Neuronal stem cell (in vitro differentiated cells): ENCODE results near the gene CCND3.

ENCODE experiments used
- DNase-seq: peaks from one replicate; pipeline ENCODE4 v3.0.0-alpha.2; 2013; ENCODE audit warnings: low spot score
- H2AFZ ChIP-seq: one replicate; pipeline ENCODE4 v1.6.1; 2013; ENCODE audit warnings: mild to moderate bottlenecking, low read length, inconsistent platforms
- H2AK5ac ChIP-seq: 2 replicates; pipeline ENCODE4 v1.6.1; 2013; ENCODE audit warnings: low read depth, mild to moderate bottlenecking, inconsistent platforms, low read length, moderate library complexity, mixed read lengths
- H2BK120ac ChIP-seq: 2 replicates; pipeline ENCODE4 v1.6.1; 2013; ENCODE audit warnings: low read depth, mild to moderate bottlenecking, inconsistent platforms, low read length, moderate library complexity, mixed read lengths
- H2BK12ac ChIP-seq: one replicate; pipeline ENCODE4 v1.6.1; 2013; ENCODE audit warnings: low read length, inconsistent platforms
- H2BK15ac ChIP-seq: 2 replicates; pipeline ENCODE4 v1.6.1; 2013; ENCODE audit warnings: mild to moderate bottlenecking, low read length, inconsistent platforms, mixed read lengths
- H2BK5ac ChIP-seq: one replicate; pipeline ENCODE4 v1.6.1; 2013; ENCODE audit warnings: inconsistent platforms, mild to moderate bottlenecking, low read length, moderate library complexity
- H3K14ac ChIP-seq: one replicate; pipeline ENCODE4 v1.6.1; 2013; ENCODE audit warnings: low read length, inconsistent platforms
- H3K18ac ChIP-seq: 2 replicates; pipeline ENCODE4 v1.6.1; 2013; ENCODE audit warnings: low read length, inconsistent platforms
- H3K23ac ChIP-seq: 2 replicates; pipeline ENCODE4 v1.6.1; 2013; ENCODE audit warnings: low read depth, mild to moderate bottlenecking, mixed read lengths, low read length, inconsistent platforms; ENCODE audit not compliant: poor library complexity
- H3K27ac ChIP-seq: replicated peaks from 3 replicates; pipeline ENCODE4 v1.5.1; 2013; ENCODE audit warnings: low read length, inconsistent platforms
- H3K27me3 ChIP-seq, 3 experiments: 2 replicates each; pipeline ENCODE4 v1.6.1; 2013; ENCODE audit warnings: low read length in 3 of 3, mild to moderate bottlenecking in 2 of 3, inconsistent platforms in 1 of 3, low read depth in 1 of 3, mixed read lengths in 1 of 3, moderate library complexity in 1 of 3; ENCODE audit not compliant: control insufficient read depth in 3 of 3, insufficient read depth in 3 of 3
- H3K36me3 ChIP-seq, 2 donors: replicated peaks in 1 of 2; 2 replicates each; pipeline ENCODE4 v1.6.1; 2013; ENCODE audit warnings: low read length in 2 of 2; ENCODE audit not compliant: control insufficient read depth in 2 of 2, insufficient read depth in 2 of 2
- H3K4ac ChIP-seq: 2 replicates; pipeline ENCODE4 v1.6.1; 2013; ENCODE audit warnings: inconsistent platforms, mild to moderate bottlenecking, low read length, moderate library complexity
- H3K4me1 ChIP-seq, 2 donors: 1 replicate in 1 of 2; 2 replicates in 1 of 2; pipeline ENCODE4 v1.6.1; 2013; ENCODE audit warnings: low read length in 2 of 2, low read depth in 1 of 2; ENCODE audit not compliant: control insufficient read depth in 2 of 2, insufficient read depth in 1 of 2
- H3K4me2 ChIP-seq: one replicate; pipeline ENCODE4 v1.6.1; 2013; ENCODE audit warnings: mild to moderate bottlenecking, low read length, inconsistent platforms; ENCODE audit not compliant: insufficient read depth, poor library complexity, severe bottlenecking
- H3K4me3 ChIP-seq, 2 donors: 2 replicates each; pipeline ENCODE4 v1.5.1; 2013; ENCODE audit warnings: low read length in 2 of 2, mild to moderate bottlenecking in 2 of 2, inconsistent platforms in 1 of 2, moderate library complexity in 1 of 2
- H3K79me1 ChIP-seq: one replicate; pipeline ENCODE4 v1.6.1; 2013; ENCODE audit warnings: low read depth, mild to moderate bottlenecking, inconsistent platforms, low read length, moderate library complexity
- H3K9ac ChIP-seq: one replicate; pipeline ENCODE4 v1.6.1; 2013; ENCODE audit warnings: mild to moderate bottlenecking, low read depth, low read length, inconsistent platforms; ENCODE audit not compliant: poor library complexity
- H3K9me3 ChIP-seq, 2 donors: replicated peaks in 1 of 2; 2 replicates each; pipeline versions ENCODE3 to v1.6.1; 2013; ENCODE audit warnings: low read length in 2 of 2, mild to moderate bottlenecking in 2 of 2, inconsistent platforms in 1 of 2, low read depth in 1 of 2, mixed read lengths in 1 of 2, moderate library complexity in 1 of 2; ENCODE audit not compliant: control insufficient read depth in 2 of 2, insufficient read depth in 1 of 2
- H4K8ac ChIP-seq: one replicate; pipeline ENCODE4 v1.6.1; 2013; ENCODE audit warnings: low read depth, mild to moderate bottlenecking, inconsistent platforms, low read length, moderate library complexity
- H4K91ac ChIP-seq: one replicate; pipeline ENCODE4 v1.6.1; 2013; ENCODE audit warnings: low read length, low read depth, mild to moderate bottlenecking, inconsistent platforms; ENCODE audit not compliant: poor library complexity
- WGBS, 2 donors: extraction: QIAGEN DNeasy Blood & Tissue Kit; methylation state at CpG; one replicate each; pipeline ENCODE4 v1.1.7; 2013; ENCODE audit warnings: missing lambda C conversion rate in 2 of 2, mixed read lengths in 1 of 2; ENCODE audit not compliant: insufficient read length in 2 of 2, insufficient replicate concordance in 1 of 2; ENCODE audit errors: extremely low coverage in 2 of 2; 5-methylcytosine and 5-hydroxymethylcytosine counted together

CCND3 gene

GRCh38 chr6:41892921-41893564, 48.6 kb downstream of the CCND3 start:
- DNase-seq, result no peak

DNA sequence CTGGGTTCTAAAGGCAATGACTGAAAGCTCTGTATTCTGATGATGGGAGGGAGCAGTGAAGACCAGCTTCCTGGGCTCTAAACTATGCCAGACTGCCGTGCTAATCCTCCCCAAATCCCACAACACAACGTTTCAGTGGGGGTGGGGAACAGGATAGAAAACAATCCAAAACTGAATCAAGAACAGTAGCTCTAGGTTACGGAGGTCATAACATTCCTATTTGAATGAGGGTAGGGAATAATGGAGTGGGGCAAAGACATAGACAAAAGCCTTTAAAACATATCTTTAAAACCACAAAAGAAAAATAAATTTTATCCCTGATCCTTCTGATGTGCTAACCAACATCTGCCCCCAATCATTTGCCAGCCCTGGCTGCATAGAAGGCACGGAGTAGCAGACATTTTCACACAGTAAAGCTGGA, 54.3 kb downstream of the CCND3 start:
- no CpG with 5 or more reads among the region's 4 CpGs for WGBS, 2 donors
- peak overlapping the region; percentile 44 for H3K27ac ChIP-seq
- no peak overlapping the region for H3K4ac ChIP-seq
- H2BK5ac ChIP-seq, result no peak overlapping the region
- no peak overlapping the region for H2AK5ac ChIP-seq
- H3K18ac ChIP-seq, result no peak overlapping the region
- DNase-seq, result peak; percentile 48
- no peak overlapping the region for H2BK120ac ChIP-seq
- no peak overlapping the region for H3K4me3 ChIP-seq
- H3K79me1 ChIP-seq, result no peaks in the 10 kb centered on the region
- no peak overlapping the region for H4K8ac ChIP-seq
- H4K91ac ChIP-seq, result no peak overlapping the region
- no peak overlapping the region for H3K23ac ChIP-seq
- no peaks in the 10 kb centered on the region for H3K9me3 ChIP-seq
- no peak overlapping the region for H3K14ac ChIP-seq
- no peak overlapping the region for H2BK12ac ChIP-seq
- H3K4me1 ChIP-seq, result peaks cover 4 to 14% of the 10 kb centered on the region in 2 donors
- H3K9ac ChIP-seq, result no peak overlapping the region
- H3K27me3 ChIP-seq, result no peaks in the 10 kb centered on the region
- no peak overlapping the region for H2BK15ac ChIP-seq
- H2AFZ ChIP-seq, result no peak overlapping the region
- H3K36me3 ChIP-seq, result peaks cover 4 to 37% of the 10 kb centered on the region in 2 donors
- H3K4me2 ChIP-seq, result peak overlapping the region; percentile 32

More at GRCh38 chr6:41892921-41893564, 48.6 kb downstream of the CCND3 start:
- Histone ChIP-seq H4K91ac (no peak overlapping the region), H2BK12ac (no peak overlapping the region), H3K27ac (no peak overlapping the region), H3K9me3 (no peaks in the 10 kb centered on the region), H3K27me3 (no peaks in the 10 kb centered on the region), H3K4me3 (peak overlapping the region; percentile 39 to 55), H3K79me1 (no peaks in the 10 kb centered on the region), H3K4me2 (peak overlapping the region; percentile 79), H3K14ac (no peak overlapping the region), H3K4ac (no peak overlapping the region), H2AK5ac (no peak overlapping the region), H2BK15ac (no peak overlapping the region), H3K4me1 (peaks cover 0 to 11% of the 10 kb centered on the region in 2 donors), H3K9ac (no peak overlapping the region), H3K23ac (no peak overlapping the region), H2BK120ac (no peak overlapping the region), H2BK5ac (no peak overlapping the region), H2AFZ (peak overlapping the region; percentile 37), H4K8ac (no peak overlapping the region), H3K18ac (no peak overlapping the region), H3K36me3 (peaks cover 1 to 19% of the 10 kb centered on the region in 2 donors)
- no CpG with 5 or more reads among the region's 4 CpGs for WGBS, 2 donors

DNA sequence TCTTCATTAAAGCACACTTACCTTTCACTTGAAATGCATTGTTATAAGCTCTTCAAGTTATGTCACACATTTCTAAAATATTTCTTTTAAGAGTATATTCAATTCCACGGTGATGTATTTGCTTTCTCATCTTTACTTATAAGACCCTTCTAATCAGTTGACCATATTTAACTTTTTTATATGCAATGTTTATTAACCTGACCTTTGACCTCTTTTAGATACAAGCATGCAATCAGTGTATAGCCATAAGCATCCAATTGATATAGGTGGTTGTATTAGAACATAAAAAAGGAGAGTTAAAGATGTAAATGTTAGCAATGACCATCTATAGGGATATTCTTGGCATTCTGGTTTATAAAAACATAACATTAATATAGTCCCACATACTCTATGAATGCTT, 55.7 kb downstream of the CCND3 start:
- H4K91ac ChIP-seq, result no peak overlapping the region
- no peak overlapping the region for H3K18ac ChIP-seq
- H3K9me3 ChIP-seq, result no peaks in the 10 kb centered on the region
- no peak overlapping the region for H2AK5ac ChIP-seq
- H3K36me3 ChIP-seq, result peaks cover 4 to 31% of the 10 kb centered on the region in 2 donors
- peaks cover 4 to 8% of the 10 kb centered on the region in 2 donors for H3K4me1 ChIP-seq
- H3K4me3 ChIP-seq, result no peak overlapping the region
- DNase-seq, result no peak
- no peak overlapping the region for H3K14ac ChIP-seq
- H3K79me1 ChIP-seq, result no peaks in the 10 kb centered on the region
- no peak overlapping the region for H3K4ac ChIP-seq
- H2AFZ ChIP-seq, result no peak overlapping the region
- H3K23ac ChIP-seq, result no peak overlapping the region
- H2BK15ac ChIP-seq, result no peak overlapping the region
- H2BK120ac ChIP-seq, result no peak overlapping the region
- H2BK5ac ChIP-seq, result no peak overlapping the region
- no CpG with 5 or more reads among the region's 1 CpG for WGBS, 2 donors
- H3K27ac ChIP-seq, result no peak overlapping the region
- H3K9ac ChIP-seq, result no peak overlapping the region
- no peak overlapping the region for H3K4me2 ChIP-seq
- no peak overlapping the region for H2BK12ac ChIP-seq
- no peaks in the 10 kb centered on the region for H3K27me3 ChIP-seq
- H4K8ac ChIP-seq, result no peak overlapping the region

DNA sequence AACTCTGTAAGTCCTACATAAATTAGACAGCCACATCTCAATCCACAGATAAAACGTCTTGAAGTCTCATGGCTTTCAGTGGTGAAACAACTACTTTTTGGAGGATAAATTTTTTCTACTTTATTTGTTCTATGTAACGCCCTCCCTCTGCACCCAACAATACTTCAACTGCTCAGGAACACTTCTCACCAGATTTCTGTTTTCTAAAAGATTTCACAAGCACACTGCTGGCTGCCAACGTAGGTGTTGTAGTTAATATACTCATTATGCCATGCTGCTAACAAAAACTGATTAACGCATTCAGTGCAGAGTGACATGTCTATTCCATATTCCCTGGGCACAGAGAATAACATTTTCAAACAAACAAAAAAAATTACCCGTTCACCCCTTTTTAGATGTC, 56.7 kb downstream of the CCND3 start:
- Histone ChIP-seq H4K8ac (no peak overlapping the region), H3K9ac (no peak overlapping the region), H3K4me2 (no peak overlapping the region), H3K4me3 (no peak overlapping the region), H3K36me3 (peaks cover 4 to 21% of the 10 kb centered on the region in 2 donors), H2AK5ac (no peak overlapping the region), H2AFZ (no peak overlapping the region), H2BK12ac (no peak overlapping the region), H3K27ac (no peak overlapping the region), H3K9me3 (no peaks in the 10 kb centered on the region), H2BK120ac (no peak overlapping the region), H3K4ac (no peak overlapping the region), H3K4me1 (peaks cover 4 to 8% of the 10 kb centered on the region in 2 donors), H4K91ac (no peak overlapping the region), H3K27me3 (no peaks in the 10 kb centered on the region), H3K18ac (no peak overlapping the region), H3K79me1 (no peaks in the 10 kb centered on the region), H2BK15ac (no peak overlapping the region), H3K14ac (no peak overlapping the region), H2BK5ac (no peak overlapping the region), H3K23ac (no peak overlapping the region)
- DNase-seq, result no peak
- WGBS, 2 donors, result no CpG with 5 or more reads among the region's 5 CpGs
